Astrocyte (in vitro differentiated cells and primary cell): ENCODE results near the gene GNAQ. TPM values are rescaled to one million over a fixed set of nuclear protein-coding genes. Genes with fewer than 3 reads are reported as not detected.
A peak's percentile ranks its signal among the peaks of the same experiment; 100 is the strongest.

Source experiments
- DNase-seq: peaks from one replicate; pipeline ENCODE4 v3.0.0-alpha.2; 2010; ENCODE audit warnings: low read depth
- FAIRE-seq: peaks from 2 replicates; lab custom pipeline; 2011; peaks lifted over from hg19 to GRCh38; lab: Jason Lieb, UNC
- H2AFZ ChIP-seq: 2 replicates; pipeline ENCODE4 v1.6.0; 2012; ENCODE audit warnings: low read depth, low read length, inconsistent platforms
- H3K27ac ChIP-seq: 2 replicates; pipeline ENCODE4 v1.5.1; 2011; ENCODE audit warnings: low read depth, low read length, inconsistent platforms
- H3K27me3 ChIP-seq: 2 replicates; pipeline ENCODE4 v1.6.0; 2011; ENCODE audit warnings: low read length, inconsistent platforms; ENCODE audit not compliant: insufficient read depth
- H3K36me3 ChIP-seq: 2 replicates; pipeline ENCODE4 v1.5.1; 2011; ENCODE audit warnings: low read length, inconsistent platforms; ENCODE audit not compliant: insufficient read depth
- H3K4me1 ChIP-seq: 2 replicates; pipeline ENCODE4 v1.5.1; 2011; ENCODE audit warnings: low read length, inconsistent platforms; ENCODE audit not compliant: insufficient read depth
- H3K4me2 ChIP-seq: 2 replicates; pipeline ENCODE4 v1.6.0; 2012; ENCODE audit warnings: low read length, inconsistent platforms
- H3K4me3 ChIP-seq: 2 replicates; pipeline ENCODE4 v1.5.1; 2011; ENCODE audit warnings: low read depth, mild to moderate bottlenecking, low read length, inconsistent platforms; ENCODE audit not compliant: insufficient read depth
- H3K79me2 ChIP-seq: 2 replicates; pipeline ENCODE4 v1.6.0; 2012; ENCODE audit warnings: mild to moderate bottlenecking, low read length, inconsistent platforms; ENCODE audit not compliant: insufficient read depth
- H3K9ac ChIP-seq: 2 replicates; pipeline ENCODE4 v1.6.0; 2012; ENCODE audit warnings: mild to moderate bottlenecking, low read length, inconsistent platforms
- H3K9me3 ChIP-seq: 2 replicates; pipeline ENCODE4 v1.5.1; 2012; ENCODE audit warnings: low read depth, mild to moderate bottlenecking, low read length, inconsistent platforms; ENCODE audit not compliant: insufficient read depth
- H4K20me1 ChIP-seq: 2 replicates; pipeline ENCODE4 v1.6.0; 2012; ENCODE audit warnings: low read length, inconsistent platforms; ENCODE audit not compliant: insufficient read depth
- H3K27ac Mint-ChIP-seq: one replicate; pipeline ENCODE4 v1.8.0; 2021; ENCODE audit warnings: mild to moderate bottlenecking, mixed read lengths; ENCODE audit not compliant: unreplicated experiment
- H3K27me3 Mint-ChIP-seq: one replicate; pipeline ENCODE4 v1.8.0; 2021; ENCODE audit warnings: low read depth, mixed read lengths; ENCODE audit not compliant: unreplicated experiment
- H3K36me3 Mint-ChIP-seq: one replicate; pipeline ENCODE4 v1.8.0; 2021; ENCODE audit warnings: low read depth, mixed read lengths; ENCODE audit not compliant: unreplicated experiment
- H3K4me1 Mint-ChIP-seq: one replicate; pipeline ENCODE4 v1.8.0; 2021; ENCODE audit warnings: low read depth, mixed read lengths; ENCODE audit not compliant: unreplicated experiment
- H3K4me3 Mint-ChIP-seq: one replicate; pipeline ENCODE4 v1.8.0; 2021; ENCODE audit warnings: mild to moderate bottlenecking, moderate library complexity, mixed read lengths; ENCODE audit not compliant: unreplicated experiment
- H3K9me3 Mint-ChIP-seq: one replicate; pipeline ENCODE4 v1.8.0; 2021; ENCODE audit warnings: mild to moderate bottlenecking, mixed read lengths; ENCODE audit not compliant: unreplicated experiment
- CTCF ChIP-seq: IDR thresholded peaks from 2 replicates; pipeline ENCODE4 v1.5.1; 2011; ENCODE audit warnings: low read depth, mild to moderate bottlenecking, inconsistent platforms, low read length, moderate library complexity; ENCODE audit not compliant: insufficient read depth
- EZH2 ChIP-seq: IDR thresholded peaks from 2 replicates; pipeline ENCODE4 v1.6.1; 2012; ENCODE audit warnings: mild to moderate bottlenecking, low read length, inconsistent platforms; ENCODE audit not compliant: insufficient read depth
- total RNA-seq: library from RNA; stranded (reverse); gene quantifications from 2 replicates; pipeline ENCODE4 v1.2.1, GENCODE V29; 2021

GNAQ gene
- total RNA-seq, 1 donor from 2014 or later = 74.9 TPM

GRCh38 chr9:77961541-77961940 lies 70.1 kb downstream of the GNAQ start:
- peak; percentile 55 for DNase-seq
- H3K4me2 ChIP-seq = peak overlapping the region; percentile 55
- H3K79me2 ChIP-seq = peaks cover 93% of the 10 kb centered on the region
- H3K27ac ChIP-seq = peak overlapping the region; percentile 29
- H3K4me3 ChIP-seq = no peak overlapping the region
- H3K9ac ChIP-seq = no peak overlapping the region
- H3K4me3 Mint-ChIP-seq = peak overlapping the region; percentile 10
- TF ChIP-seq EZH2 = no peak
- TF ChIP-seq CTCF = no peak
- no peaks in the 10 kb centered on the region for H3K9me3 Mint-ChIP-seq
- no peak overlapping the region for H2AFZ ChIP-seq
- H3K9me3 ChIP-seq = no peaks in the 10 kb centered on the region
- H3K27ac Mint-ChIP-seq = peak overlapping the region; percentile 15
- H3K27me3 Mint-ChIP-seq = no peaks in the 10 kb centered on the region
- no peaks in the 10 kb centered on the region for H3K27me3 ChIP-seq
- peaks cover 14% of the 10 kb centered on the region for H3K4me1 ChIP-seq
- peak; percentile 94 for FAIRE-seq
- H4K20me1 ChIP-seq = peaks cover 67% of the 10 kb centered on the region
- H3K4me1 Mint-ChIP-seq = peaks cover 27% of the 10 kb centered on the region
- no peaks in the 10 kb centered on the region for H3K36me3 ChIP-seq
- no peaks in the 10 kb centered on the region for H3K36me3 Mint-ChIP-seq

GRCh38 chr9:77960356-77961153 lies 71.1 kb downstream of the GNAQ start:
- peaks cover 93% of the 10 kb centered on the region for H3K79me2 ChIP-seq
- peak overlapping the region; percentile 29 for H3K27ac ChIP-seq
- H3K36me3 Mint-ChIP-seq = no peaks in the 10 kb centered on the region
- no peak overlapping the region for H3K4me3 Mint-ChIP-seq
- H3K4me1 Mint-ChIP-seq = peaks cover 29% of the 10 kb centered on the region
- no peaks in the 10 kb centered on the region for H3K9me3 Mint-ChIP-seq
- no peaks in the 10 kb centered on the region for H3K27me3 Mint-ChIP-seq
- peaks cover 65% of the 10 kb centered on the region for H4K20me1 ChIP-seq
- no peak overlapping the region for H3K27ac Mint-ChIP-seq
- no peaks in the 10 kb centered on the region for H3K9me3 ChIP-seq
- TF ChIP-seq EZH2 = no peak
- no peak for TF ChIP-seq CTCF
- H2AFZ ChIP-seq = no peak overlapping the region
- DNase-seq (no peak), FAIRE-seq (peak; percentile 5)
- peaks cover 14% of the 10 kb centered on the region for H3K4me1 ChIP-seq
- H3K4me2 ChIP-seq = peak overlapping the region; percentile 5
- no peaks in the 10 kb centered on the region for H3K27me3 ChIP-seq
- no peak overlapping the region for H3K9ac ChIP-seq
- no peak overlapping the region for H3K4me3 ChIP-seq
- H3K36me3 ChIP-seq = no peaks in the 10 kb centered on the region

- FAIRE-seq (no peak), DNase-seq (no peak)
- Histone ChIP-seq H3K4me3 (no peak overlapping the region), H3K36me3 (no peaks in the 10 kb centered on the region), H3K4me1 (peaks cover 15% of the 10 kb centered on the region), H3K27ac (no peak overlapping the region), H3K27me3 (no peaks in the 10 kb centered on the region), H3K9me3 (no peaks in the 10 kb centered on the region), H3K79me2 (peaks cover 88% of the 10 kb centered on the region), H3K9ac (no peak overlapping the region), H4K20me1 (peaks cover 63% of the 10 kb centered on the region), H3K4me2 (no peak overlapping the region), H2AFZ (no peak overlapping the region)
- TF ChIP-seq CTCF (no peak), EZH2 (no peak)
- no peaks in the 10 kb centered on the region for H3K27me3 Mint-ChIP-seq
- no peaks in the 10 kb centered on the region for H3K9me3 Mint-ChIP-seq
- H3K27ac Mint-ChIP-seq = peak overlapping the region; percentile 22
- peaks cover 32% of the 10 kb centered on the region for H3K4me1 Mint-ChIP-seq
- H3K36me3 Mint-ChIP-seq = no peaks in the 10 kb centered on the region
- H3K4me3 Mint-ChIP-seq = no peak overlapping the region
These were observed 71.8 kb downstream of the GNAQ start for GRCh38 chr9:77959803-77960202.
